ENCODE results near the gene BPIFB2.
"Not testable (repeated sequence)": the region's sequence is repeated elsewhere in the genome, so short reads cannot be mapped to it uniquely, and the experiment has no call there.

The BPIFB2 gene

DNA sequence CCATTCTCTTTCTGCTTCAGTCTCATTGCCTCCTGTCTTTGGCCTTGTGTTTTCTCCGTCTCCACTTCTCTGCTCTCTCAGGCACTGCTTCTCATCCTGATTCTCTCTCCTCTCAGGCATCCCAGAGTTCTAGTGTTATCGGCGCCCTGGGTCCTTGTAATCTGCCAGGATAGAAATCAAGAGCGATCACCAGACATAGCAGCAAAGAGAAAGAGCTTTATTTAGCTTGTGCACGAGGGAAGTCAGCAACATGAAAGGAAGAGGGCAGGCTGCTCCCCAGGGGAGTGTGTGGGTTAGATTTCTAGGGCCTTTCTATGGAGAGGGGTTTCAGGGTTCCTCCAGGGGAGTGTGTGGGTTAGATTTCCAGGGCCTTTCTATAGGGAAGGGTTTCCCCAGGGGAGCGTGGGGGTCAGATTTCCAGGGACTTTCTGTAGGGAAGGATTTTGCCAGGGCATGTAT is 35.8 kb upstream of the BPIFB2 start:
- DNase-seq = no peak

DNA sequence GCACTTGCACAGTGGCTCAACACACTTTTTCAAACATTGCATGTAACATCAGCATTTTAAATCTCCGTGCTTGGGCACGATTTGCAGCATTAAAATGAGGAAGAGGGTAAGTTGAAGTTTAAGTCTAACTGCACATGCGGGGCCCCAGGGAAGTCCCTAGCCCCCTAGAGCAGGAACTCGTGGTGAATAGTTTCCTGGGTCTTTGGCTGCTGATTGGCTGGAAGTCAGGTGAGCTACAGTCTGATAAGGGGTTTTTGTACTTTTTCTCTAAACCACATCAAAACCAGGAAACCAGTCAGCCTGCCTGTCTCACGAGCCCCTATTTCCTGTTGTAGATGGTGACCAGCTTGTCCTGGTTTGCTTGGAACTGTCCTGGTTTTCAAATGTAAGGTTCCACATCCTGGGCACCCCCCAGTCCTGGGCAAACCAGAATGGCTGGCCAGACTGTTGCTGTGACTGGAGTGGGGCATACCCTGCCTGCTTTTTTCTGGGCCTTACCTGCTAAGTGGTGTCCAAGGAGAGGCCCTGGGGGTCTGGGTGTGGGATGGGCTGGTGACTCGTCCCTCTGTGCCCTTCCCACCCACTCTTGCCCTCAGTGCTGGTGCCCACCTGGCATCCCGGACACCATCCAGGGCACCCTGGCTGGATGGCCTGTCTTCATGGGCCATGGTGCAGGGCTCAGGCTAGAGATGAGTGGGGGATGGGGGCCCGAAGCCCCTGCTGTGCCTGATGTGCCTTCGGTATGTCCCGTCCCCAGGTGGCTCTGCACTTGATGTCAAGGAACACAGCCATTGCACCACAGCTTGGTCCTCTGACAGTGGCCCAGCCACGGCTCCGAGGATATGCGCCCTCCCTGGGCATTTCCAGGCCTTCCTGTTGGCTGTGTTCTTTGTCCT is 35.1 kb upstream of the BPIFB2 start:
- no peak for DNase-seq

DNA sequence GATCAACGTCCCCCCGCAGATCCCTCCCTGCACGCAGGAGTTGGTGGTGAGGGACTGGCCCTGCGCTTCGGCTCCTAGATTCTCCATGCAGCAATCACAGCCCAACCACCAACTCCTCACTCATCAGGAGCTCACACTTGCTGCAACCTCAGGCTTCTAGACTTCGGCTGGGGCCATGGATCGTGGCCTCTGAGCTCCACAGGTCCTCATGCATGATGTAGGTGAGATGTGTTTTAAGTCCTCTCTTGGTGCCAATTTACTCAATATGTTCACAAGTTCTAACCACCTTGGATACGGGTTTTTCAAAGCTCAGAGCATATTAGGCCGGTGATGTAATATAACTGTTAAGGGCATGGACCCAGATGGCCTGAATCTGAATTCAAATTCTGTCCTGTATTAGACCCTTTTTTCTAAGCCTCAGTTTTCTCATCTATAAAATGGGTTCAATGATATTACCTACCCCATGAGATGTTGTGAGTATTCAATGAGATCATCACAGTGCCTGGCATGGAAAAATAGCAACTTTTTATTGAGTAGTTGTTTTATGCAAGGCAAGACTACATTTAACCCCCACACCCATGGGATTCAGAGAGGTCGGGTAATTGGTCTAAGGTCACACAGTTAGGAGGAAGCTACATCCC is 34.3 kb upstream of the BPIFB2 start:
- no peak for DNase-seq

DNA sequence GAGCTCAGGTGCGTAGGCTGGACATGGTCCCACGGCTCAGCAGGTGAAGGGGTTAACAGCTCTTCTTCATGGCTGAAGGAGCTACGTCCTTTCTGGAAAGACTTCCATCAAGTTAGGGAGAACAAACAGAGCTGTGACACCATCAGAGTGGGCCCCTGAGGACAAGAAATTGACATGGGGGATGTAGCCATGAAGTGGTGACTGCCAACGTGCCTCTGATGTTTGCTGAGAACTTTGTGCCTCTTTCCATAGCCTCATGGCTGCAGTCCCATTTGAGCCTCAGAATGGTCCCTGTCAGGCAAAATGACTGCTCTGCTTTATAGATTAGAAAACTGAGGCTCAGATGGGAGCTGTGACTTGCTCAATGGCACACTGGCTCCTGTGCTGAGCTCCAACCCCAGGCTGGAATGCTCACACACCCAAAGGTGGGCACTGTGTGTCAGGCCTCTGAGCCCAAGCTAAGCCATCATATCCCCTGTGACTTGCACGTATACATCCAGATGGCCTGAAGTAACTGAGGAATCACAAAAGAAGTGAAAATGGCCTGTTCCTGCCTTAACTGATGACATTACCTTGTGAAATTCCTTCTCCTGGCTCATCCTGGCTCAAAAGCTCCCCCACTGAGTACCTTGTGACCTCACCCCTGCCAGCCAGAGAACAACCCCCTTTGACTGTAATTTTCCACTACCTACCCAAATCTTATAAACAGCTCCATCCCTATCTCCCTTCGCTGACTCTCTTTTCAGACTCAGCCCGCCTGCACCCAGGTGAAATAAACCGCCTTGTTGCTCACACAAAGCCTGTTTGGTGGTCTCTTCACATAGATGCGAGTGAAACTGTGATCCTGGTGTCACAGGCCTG is 33.1 kb upstream of the BPIFB2 start:
- not testable (repeated sequence) for DNase-seq

DNA sequence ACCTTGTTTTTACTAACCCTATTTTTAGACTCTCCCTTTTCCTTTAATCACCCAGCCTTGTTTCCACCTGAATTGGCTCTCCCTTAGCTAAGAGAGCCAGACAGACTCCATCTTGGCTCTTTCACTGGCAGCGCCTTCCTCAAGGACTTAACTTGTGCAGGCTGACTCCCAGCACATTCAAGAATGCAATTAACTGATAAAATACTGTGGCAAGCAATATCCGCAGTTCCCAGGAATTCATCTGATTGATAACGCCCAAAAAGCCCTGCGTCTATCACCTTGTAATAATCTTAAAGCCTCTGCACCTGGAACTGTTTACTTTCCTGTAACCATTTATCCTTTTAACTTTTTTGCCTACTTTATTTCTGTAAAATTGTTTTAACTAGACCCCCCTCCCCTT is 32.4 kb upstream of the BPIFB2 start:
- not testable (repeated sequence) for DNase-seq

DNA sequence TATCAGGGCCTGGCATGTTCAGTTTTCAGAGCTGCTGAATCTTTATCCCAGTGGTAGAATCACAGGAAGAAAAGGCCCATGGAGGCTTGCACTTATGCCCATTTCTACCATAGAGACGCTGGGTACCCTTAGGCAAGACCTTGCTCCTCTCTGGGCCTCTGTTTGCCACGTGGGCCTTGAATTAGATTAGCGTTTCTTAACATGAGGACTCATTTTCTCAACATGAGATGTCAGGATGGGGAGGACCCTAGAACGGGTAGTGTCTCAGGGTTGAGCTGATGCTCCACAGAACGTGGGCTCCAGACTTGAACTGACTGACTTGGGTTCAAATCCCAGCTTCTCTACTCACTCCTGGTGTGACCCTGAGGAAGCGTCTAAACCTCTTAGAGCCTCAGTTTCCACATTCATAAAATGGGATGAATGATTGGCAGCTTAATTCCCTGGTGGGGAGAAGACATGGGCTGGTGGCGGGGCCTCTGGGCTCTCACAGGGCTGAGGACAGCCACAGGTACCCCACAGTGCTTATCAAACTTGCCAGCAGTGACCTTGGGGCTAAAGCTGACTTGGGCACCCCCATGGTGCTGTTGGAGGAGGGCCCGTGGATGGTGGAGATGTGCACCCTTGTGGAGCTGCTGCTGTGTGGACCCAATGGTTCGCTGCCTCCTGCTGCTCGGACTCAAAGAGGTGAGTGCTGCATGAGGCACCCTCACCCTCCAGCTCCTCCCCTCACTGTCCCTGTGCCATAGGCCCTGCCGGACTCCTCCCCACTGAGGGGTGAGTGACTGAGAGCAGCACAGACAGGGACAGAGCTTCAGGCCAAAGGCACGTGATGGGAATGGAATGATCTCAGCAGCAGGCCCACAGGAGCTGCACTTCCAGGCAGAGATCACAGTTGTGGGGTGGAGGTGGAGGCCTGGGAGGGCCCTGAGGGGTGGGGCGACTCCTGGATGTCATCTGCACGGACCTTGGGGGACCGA is 31.5 kb upstream of the BPIFB2 start:
- DNase-seq = no peak

DNA sequence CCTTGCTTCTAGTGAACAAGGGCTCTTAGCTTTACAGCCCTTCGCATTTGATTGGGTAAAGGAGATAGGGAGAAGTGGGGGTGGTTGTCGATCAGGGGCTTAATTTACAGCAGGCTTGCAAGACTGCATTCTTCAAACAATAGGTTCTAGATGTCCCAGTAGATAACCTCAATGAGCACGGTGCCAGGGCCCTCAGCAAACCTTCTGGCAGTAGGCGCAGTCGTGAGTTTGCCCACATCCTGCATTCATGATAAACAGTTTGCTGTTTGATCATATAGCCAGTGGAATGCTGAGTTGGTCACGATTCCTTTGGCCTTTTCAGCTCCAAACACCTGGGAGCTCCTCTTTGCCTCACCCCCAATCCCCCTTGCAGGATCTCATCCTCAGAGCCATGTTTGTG is 30.8 kb upstream of the BPIFB2 start:
- no peak for DNase-seq

DNA sequence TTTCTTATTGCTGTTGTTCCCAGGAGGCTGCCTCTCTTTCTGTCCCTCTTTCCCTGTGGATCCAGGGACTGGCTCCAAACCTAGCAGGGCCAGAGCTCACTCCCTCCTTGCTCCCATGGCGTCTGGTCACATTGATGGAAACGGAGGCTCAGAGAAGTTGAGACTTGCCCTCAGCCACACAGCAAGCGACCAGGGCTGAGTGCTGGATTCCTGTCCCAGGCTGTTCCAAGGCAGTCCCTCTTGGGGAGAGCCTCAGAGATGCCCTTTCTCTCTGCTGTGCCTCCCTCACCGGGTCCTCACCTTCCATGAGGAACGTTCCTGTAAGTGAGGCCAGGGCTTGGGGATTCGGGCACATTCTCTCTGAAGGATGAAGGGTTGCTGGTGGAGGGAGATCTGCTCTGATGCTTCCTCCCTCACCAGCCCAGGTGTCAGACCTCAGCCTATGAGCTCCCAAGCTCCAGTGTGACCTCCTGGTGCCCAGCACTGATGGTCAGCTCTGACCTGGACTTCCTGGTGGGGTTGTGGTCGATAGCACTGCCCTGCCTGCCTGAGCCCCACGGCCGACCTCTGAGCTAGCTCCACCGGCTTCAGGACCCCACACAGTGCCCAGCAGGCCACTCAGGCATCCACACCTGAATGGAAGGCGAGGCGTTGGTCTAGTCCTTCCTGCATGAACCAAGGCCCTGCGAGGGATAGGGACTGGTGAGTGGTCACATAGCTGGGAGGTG is 30.1 kb upstream of the BPIFB2 start:
- no peak for DNase-seq

DNA sequence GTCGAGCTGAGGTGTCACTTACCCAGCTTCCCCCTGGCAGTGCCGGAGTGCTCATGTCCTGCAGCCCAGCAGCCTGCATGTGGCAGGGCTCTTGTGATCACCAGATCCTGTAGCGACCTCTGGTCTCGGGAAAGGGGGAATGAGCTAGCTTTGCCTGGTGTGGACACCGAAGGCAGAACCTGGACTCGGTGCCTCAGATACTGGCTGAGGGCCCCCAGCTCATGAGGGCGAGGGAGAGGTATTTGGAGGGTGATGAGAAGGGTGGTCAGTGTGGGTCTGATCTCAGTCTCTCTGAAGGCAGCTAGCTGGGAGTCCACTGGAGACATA is 29.5 kb upstream of the BPIFB2 start:
- DNase-seq = no peak

DNA sequence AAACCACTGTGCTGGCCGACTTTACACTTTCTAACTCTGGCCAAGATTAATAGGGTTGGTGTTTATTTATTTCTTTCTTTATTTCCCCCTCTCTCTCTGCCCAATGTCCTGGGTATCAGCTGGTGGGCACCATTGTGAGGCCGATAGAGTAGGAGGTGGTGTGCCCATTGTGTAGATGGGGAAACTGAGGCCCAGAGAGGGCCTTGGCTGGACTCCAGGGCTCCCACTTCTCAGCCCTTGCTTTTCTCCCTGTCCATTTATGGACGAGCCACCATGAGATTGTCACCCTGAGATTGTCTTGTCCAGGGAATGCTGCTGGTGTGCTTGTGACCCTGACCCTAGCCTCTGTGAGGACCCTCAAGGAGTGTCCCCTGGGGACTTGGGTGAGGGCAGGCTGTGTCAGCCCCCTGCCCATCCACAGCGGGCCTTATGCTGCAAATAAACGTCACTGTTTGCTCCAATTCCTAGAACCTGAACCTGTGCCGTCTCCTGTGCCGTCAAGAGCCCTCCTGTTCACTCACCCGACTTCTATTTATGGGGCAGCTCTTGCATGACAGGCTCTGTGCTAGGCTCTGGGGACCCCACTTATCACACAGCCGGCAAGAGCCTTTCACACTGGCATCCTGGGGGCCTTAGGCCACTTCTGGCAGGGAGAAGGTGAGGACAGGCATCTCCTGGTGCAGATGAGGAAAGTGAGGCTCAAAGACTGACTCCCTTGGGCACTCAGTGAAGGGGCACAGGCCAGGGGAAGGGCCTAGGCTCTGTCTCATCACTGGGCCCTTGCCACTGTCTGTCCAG is 28.1 kb upstream of the BPIFB2 start:
- no peak for DNase-seq

DNA sequence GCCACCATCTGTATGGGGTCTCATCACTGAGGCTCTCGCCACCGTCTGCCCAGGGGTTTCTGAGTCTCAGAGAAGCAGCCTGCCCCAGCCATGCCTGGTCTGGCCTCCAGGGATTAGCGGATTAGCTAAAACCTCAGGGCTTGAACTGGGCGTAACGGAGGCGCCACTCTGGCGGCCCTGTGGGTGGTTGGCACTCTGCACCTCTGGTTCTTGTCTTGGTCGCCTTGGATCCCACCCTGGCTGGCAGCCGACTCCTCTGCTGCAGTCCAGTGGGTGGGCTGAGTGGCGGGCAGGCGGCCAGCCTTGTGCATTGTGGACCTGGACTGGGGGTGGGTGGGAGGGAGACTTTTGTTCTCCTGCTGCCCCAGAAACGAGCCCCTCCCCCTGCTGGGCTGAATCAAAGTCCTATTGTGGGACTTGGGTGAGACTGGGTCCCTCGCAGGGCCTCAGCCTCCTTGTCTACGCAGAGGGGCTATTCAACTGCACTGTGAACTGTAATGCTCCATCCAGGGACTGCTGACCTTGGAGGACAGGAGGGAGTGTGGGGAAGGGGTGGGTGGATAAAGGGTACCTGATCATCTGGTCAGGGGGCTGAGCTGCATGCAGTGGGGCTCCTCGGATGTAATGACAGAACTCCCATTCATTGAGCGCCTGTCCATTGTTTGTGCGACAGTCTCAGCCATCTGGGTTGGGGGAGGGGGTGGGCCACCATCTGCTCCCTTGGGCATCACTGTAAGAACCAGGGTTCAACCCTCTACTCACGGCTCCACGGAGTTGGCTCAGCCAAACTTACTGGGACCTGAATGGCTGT is 27.2 kb upstream of the BPIFB2 start:
- DNase-seq = no peak

DNA sequence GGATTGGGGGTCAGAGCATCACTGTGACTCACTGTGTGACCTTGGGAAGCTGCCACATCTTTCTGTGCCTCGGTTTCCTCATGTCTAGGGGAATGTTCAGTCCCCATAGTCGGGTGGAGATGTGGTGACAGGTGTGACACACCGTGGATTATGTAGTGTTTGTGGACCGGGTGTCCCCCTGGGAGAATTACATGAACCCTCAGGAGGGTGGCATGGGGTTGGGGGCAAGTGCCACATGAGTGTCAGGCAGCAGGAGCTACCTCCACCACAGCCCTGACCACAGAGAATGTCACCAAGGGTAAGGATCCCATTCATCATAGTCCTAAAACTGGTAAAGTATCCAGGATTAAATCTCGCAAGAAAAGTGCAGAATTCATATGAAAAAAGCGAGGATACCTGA is 26.5 kb upstream of the BPIFB2 start:
- DNase-seq = no peak

DNA sequence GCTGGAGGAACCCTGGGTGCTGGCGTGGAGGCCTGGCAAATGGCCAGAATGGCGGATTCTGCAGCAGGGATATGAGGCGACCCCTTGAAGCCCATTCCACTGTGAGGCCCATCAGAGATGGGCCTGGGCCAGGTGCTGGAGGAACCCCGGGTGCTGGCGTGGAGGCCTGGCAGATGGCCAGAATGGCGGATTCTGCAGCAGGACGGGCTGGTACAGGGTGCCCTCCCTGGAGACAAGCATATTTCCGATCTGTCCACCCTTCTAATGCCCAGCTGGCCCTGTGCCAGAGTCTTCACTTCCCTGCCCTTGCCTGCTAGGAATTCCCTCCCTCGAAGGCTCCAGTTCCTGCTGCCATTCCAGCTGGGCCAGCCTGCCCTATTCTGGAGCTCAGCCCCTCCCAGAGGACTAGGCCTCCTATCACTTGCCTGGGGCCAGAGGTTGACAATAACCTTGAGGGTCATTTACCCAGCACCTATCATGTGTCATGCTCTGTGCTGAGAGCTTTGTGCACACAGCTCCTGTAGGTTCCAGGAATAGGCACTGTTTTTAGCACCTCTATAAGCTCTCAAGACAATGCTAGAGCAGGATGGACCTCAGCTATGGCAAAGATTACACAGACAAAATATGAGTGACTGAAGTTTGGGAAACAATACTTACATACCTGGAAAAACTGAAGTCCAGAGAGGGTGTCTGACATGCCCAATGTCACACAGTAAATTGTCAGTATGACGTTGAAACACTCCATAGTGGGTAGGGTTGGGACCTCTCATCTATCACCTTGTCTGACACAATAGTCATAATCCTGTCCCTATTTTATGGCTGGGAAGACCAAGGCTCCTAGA is 24.7 kb upstream of the BPIFB2 start:
- DNase-seq = peak; percentile 22

DNA sequence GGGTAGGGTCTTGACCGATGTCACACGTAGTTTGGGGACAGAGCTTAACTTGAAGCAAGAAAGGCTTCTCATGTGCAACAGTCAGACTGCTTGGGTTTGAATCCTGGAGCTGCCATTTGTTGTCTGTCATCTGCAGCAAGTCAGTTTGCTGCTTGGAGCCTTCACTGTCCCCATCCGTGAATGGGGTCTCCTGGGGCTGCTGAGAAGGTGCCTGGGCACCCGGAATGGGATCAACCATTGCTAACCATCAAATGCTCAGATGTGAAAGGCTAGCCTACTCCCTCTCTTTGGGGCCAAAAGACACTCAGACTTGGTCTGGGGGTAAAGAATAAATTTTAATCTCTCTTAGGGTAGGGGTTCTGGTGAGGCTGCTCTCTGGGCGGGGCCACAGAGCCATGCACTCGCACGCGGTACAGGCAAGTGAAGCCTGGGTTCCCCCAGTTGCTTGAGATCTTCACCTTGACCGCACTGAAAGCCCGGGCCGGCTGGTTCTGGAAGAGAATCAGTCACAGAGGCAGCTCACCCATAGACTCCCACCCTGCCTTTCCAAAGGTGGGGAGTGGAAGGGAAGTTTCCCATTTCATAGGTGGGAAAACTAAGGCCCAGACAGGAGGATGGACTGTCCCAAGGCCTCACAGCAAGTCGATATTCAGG is 23.9 kb upstream of the BPIFB2 start:
- DNase-seq = no peak

DNA sequence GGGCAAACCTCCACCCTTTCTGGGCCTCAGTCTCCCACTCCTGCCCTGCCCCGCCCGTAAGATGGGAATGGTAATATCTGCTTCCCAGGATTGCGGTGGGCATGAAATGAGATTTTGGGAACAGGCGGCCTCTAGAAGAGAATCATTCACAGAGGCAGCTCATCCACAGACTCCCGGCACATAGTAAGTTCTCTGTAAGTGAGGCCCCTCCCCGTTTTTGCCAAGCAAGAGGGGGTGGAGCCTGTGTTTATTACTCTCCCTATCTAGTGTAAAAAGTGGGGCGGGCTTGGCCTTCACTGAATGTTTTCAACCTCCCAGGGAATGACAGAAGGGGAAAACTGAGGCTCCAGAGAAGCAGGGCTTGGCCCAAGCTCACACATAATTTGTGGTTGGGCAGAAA is 23.3 kb upstream of the BPIFB2 start:
- DNase-seq = no peak

DNA sequence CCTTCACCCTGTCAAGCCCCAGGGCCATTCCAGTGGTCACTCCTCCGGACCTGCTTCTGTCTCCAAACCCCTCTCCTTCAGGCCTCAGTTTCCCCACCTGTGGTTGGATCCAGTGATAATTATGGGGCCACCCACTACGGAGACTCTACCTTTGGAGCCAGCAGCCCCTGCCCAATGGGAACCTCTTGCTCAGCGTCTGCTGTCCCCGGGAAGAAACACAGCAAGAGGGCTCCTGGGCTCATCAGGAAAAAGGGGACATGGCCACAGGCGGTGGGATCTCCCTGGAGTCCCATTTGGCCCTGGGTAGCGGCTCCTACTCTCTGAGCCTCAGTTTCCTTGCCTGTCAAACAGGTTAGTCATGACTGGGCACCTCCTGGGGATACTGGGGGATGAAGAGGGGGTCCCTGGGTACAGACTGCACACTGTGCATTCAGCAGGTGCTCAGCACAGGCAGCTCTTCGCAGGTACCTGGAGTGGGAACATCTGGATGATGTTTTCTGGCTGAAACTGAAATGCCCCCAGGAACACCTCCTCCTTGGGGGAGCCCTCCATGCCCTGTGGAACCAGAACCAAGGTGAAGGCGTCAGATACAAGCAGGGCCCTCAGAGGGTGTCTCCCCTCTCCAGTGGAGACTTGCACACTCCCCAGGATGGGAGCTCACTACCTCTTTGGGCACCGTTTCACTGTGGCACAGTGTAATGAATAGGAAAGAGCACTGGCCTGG is 22.7 kb upstream of the BPIFB2 start:
- DNase-seq = no peak

DNA sequence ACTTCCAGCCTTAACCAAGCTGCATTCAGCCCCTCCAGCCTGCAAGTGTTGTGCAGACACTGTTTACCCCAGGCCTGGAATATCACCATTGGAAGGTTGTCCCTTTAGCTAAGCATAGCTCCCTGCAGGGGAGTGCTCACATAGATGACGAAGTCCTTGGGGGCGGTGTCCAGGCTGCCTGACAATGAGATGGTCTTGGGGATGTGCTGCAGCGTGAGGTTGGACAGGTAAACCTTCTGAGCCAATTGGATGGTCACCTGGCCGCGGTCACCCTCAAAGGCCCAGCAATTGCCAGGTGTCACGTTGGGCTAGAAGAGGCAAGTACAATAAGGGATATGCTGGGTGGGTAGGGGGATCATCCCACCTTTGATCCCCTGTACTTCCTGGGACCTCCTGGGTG is 21.9 kb upstream of the BPIFB2 start:
- DNase-seq = no peak

Data from right kidney (tissue), 1 donor.